SIG-M5 treated with dmso at 0.1 percent for 504 hours (cell line): Measurements from ENCODE around the gene SORT1.

ENCODE experiments used
- DNase-seq: peaks from one replicate; lab custom pipeline; 2025; ENCODE audit not compliant: unreplicated experiment; lab: John Stamatoyannopoulos, UW

SORT1 gene

GRCh38 chr1:109263597-109264378 is 133.9 kb downstream of the SORT1 start:
- DNase-seq: peak; percentile 78

GRCh38 chr1:109263234-109263596 is 134.5 kb downstream of the SORT1 start:
- DNase-seq: no peak

DNA sequence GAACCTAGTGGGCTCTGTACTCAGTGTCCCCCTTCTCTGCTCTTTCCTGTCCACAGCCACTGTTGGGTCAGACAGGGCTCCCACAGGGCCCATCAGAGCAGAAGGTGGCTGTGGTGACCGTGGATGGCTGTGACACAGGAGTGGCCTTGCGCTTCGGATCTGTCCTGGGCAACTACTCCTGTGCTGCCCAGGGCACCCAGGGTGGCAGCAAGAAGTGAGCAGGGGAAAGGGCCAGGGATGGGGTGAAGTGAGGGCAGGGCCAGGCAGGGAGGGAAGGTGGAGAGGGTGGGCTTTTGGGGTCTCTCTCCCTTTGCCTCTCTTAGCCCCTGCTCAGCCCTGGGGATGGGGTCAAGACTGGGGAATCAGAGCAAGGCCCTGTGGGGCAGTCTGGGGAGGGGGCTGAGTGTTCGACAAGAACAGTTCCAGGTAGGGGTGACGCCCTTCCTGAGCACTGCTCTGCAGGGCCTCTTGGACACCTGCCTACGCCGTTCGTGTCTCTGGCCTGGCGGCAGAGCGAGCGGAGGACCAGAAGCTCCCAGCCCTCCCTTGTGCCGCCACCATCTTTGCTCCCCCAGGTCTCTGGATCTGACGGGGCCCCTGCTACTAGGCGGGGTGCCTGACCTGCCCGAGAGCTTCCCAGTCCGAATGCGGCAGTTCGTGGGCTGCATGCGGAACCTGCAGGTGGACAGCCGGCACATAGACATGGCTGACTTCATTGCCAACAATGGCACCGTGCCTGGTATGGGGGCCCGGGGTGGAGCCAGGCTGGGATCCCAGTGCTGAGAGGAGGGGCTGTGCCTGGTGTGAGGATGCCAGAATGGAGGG is 135.3 kb downstream of the SORT1 start:
- DNase-seq: no peak

GRCh38 chr1:109261578-109261977 is 136.1 kb downstream of the SORT1 start:
- DNase-seq: no peak

DNA sequence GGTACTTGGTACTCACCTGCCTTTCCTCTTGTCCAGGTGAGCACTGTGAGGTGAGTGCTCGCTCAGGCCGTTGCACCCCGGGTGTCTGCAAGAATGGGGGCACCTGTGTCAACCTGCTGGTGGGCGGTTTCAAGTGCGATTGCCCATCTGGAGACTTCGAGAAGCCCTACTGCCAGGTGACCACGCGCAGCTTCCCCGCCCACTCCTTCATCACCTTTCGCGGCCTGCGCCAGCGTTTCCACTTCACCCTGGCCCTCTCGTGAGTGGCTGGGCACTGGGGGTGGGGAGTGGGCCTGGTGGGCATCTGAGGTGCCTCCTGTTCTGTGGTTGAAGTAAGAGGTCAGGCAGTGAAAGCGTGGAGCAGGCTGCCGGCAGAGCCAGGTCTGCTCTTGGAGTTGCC is 136.7 kb downstream of the SORT1 start:
- no peak for DNase-seq

- DNase-seq: no peak
These were observed 137.8 kb downstream of the SORT1 start for GRCh38 chr1:109259674-109260557.
